Lower leg skin (tissue), 4 donors: ENCODE data around the gene LCLAT1. TPM values are rescaled to one million over a fixed set of nuclear protein-coding genes. Genes with fewer than 3 reads are reported as not detected.
A peak's percentile ranks its signal among the peaks of the same experiment; 100 is the strongest.

Source experiments
- DNase-seq, 2 donors: peaks; one replicate each; pipeline ENCODE4 v3.0.0-alpha.2; 2019; ENCODE audit warnings: low spot score in 2 of 2
- H3K4me3 ChIP-seq: fragments of 200-600 bp; sonication (generic); 2 replicates; pipeline ENCODE4 v1.5.1; 2017; ENCODE audit warnings: mild to moderate bottlenecking, low read depth; ENCODE audit not compliant: poor library complexity, severe bottlenecking
- CTCF ChIP-seq, 3 donors: fragments of 450-650 bp; IDR thresholded peaks; one replicate each; pipeline ENCODE4 v1.5.1; 2016; ENCODE audit warnings: antibody characterized with exemption in 3 of 3, mild to moderate bottlenecking in 3 of 3, moderate library complexity in 2 of 3
- POLR2A ChIP-seq, 2 donors: fragments of 450-650 bp; IDR thresholded peaks; one replicate each; pipeline ENCODE4 v1.6.1; 2016 to 2017; ENCODE audit warnings: antibody characterized with exemption in 2 of 2, mild to moderate bottlenecking in 1 of 2, moderate library complexity in 1 of 2
- WGBS, 2 donors: methylation state at CpG; one replicate each; pipeline ENCODE4 v1.1.5; 2018; 5-methylcytosine and 5-hydroxymethylcytosine counted together
- intact Hi-C: fragments of 100-400 bp; cut with DNase I; formaldehyde crosslinking; loops from one replicate; pipeline ENCODE4 v1.15.0; 2023; ENCODE audit warnings: low total_unique reads
- total RNA-seq, 4 donors: library from RNA; depleted of rRNA; stranded (reverse); fragments of >200 nt; gene quantifications; one replicate each; pipeline ENCODE4 v1.1.0, GENCODE V29; 2016

Gene LCLAT1
- total RNA-seq, 4 donors from 2014 or later = 5.2 to 19.1 (median 12.0) TPM

DNA sequence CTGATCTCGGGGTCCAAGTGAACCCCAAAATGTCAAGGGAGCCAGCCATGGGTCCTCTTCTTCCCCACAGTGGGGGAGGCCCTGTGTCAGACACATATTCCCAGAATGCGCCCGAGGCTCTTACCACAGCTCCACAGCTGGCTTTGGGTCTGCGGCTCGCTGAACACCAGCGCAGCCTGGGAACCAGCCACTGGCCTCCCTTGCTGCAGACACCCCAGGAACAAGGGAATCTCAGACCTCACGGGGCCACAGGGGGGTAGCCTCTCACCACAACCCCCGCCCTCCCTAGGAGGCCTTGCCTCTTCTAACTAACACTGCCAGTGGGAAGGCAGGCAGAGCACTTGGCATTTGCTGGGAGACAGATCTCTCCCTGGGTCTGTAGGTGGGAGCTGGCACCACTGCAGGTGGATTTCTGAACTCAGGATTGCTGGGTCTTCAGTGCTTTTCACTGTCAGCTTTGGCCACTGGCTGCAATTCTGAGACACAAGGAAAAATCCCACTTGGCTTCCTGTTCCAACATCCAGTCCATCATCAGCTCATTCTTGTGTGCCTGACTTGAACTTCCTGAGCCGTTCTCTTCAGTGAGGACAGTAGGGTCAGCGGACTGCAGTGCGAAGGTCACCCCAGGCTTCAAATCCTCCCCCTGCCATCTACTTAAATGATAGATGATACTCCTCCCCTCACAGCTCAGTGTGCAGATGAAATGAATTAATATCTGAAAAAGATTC, 231.5 kb downstream of the LCLAT1 start:
- H3K4me3 ChIP-seq = no peak overlapping the region
- 84 to 86% methylated on average over 11 of the region's 11 CpGs for WGBS, 2 donors
- no peak for TF ChIP-seq POLR2A (IDR thresholded peaks at IDR 0.05)
- TF ChIP-seq CTCF (IDR thresholded peaks at IDR 0.05) = no peak
- intact Hi-C loops = no loop called here
- peak; percentile 11 to 81 for DNase-seq

DNA sequence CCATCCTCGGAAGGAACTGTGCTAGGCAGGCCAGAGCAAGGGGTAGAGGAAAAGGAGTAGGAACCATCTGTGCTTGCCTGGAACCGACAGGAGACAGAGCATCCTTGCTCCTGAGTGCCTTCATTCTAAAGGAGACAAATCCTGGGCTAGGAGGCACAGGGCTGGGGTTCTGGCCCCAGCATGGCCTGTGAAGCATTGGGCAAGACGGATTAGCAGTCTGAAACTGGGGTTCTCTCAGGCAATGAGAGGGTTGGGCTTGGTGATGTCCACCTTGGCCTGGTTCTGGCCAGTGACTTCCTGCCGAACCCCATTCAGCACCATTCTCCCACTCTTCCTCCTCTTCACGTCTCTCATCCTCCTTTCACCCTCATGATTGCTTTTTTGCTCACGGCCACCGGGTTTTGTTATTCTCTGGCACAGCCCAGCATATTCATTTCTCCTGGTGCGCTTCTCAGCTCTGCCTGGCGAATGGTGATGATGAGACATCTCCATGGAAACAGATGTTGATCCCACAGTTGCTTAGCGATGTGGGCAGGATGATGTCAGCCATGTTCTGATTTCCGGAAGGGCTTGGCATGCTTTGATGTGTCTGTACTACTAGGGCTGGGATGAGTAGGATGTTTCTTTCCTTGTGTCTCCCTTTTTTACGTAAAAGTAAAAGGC, 232.5 kb downstream of the LCLAT1 start:
- DNase-seq = peak; percentile 13 to 48
- TF ChIP-seq CTCF (IDR thresholded peaks at IDR 0.05) (no peak), POLR2A (IDR thresholded peaks at IDR 0.05) (no peak)
- intact Hi-C loops = no loop called here
- 73 to 82% methylated on average over 12 of the region's 12 CpGs for WGBS, 2 donors
- H3K4me3 ChIP-seq = no peak overlapping the region

- no peak for DNase-seq
- intact Hi-C loops = no loop called here
- 93 to 100% methylated on average over 3 of the region's 3 CpGs for WGBS, 2 donors
- H3K4me3 ChIP-seq = no peak overlapping the region
- TF ChIP-seq CTCF (IDR thresholded peaks at IDR 0.05) = no peak
- no peak for TF ChIP-seq POLR2A (IDR thresholded peaks at IDR 0.05)
Observed at GRCh38 chr2:30680121-30680520, 233.1 kb downstream of the LCLAT1 start.

GRCh38 chr2:30681022-30681421, 234.0 kb downstream of the LCLAT1 start:
- H3K4me3 ChIP-seq = no peak overlapping the region
- 85 to 88% methylated on average over 4 of the region's 4 CpGs for WGBS, 2 donors
- TF ChIP-seq POLR2A (IDR thresholded peaks at IDR 0.05) (no peak), CTCF (IDR thresholded peaks at IDR 0.05) (no peak)
- no peak for DNase-seq
- intact Hi-C loops = no loop called here

DNA sequence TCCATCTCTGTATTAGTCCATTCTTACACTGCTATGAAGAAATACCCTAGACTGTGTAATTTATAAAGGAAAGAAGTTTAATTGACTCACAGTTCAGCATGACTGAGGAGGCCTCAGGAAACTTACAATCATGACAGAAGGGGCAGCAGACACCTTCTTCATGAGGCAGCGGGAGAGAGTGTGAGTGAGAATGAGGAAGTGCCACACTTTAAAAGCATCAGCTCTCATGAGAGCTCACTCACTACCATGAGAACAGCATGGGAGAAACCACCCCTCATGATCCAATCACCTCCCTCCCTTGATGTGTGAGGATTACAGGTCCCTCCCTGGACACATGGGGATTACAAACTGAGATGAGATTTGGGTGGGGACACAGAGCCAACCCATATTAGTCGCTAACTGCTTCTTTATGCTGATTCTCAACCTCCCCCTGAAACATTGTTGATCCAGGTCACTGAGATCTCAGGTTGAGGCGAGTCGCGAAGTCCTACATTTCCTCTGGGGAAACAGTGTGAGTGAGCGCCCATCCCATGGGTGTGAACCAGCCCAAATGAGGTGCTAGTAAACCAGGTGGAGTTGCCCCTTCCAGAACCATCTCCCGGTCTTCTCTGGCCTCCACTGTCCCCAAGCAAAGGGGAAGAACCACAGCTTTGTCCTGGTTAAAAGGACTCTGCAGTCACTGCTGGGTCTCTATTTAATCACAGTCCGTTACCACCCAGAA, 236.3 kb downstream of the LCLAT1 start:
- intact Hi-C loops = no loop called here
- H3K4me3 ChIP-seq = no peak overlapping the region
- DNase-seq = peak; percentile 6 to 66
- TF ChIP-seq CTCF (IDR thresholded peaks at IDR 0.05) (no peak), POLR2A (IDR thresholded peaks at IDR 0.05) (no peak)
- WGBS, 2 donors = 96 to 97% methylated on average over 8 of the region's 8 CpGs
